ENCODE results near the gene AP2B1.
"Not testable (repeated sequence)": the region's sequence is repeated elsewhere in the genome, so short reads cannot be mapped to it uniquely, and the experiment has no call there.

Gene AP2B1

GRCh38 chr17:35701491-35701890 lies 114.4 kb downstream of the AP2B1 start:
- no peak overlapping the region for H2AFZ ChIP-seq
- TF ChIP-seq CTCF (IDR thresholded peaks at IDR 0.05), result no peak
- H3K4me2 ChIP-seq (ENCODE audit: low read length), result no peak overlapping the region
- H3K27me3 ChIP-seq (ENCODE audit: control insufficient read depth, insufficient read depth, low read length), result no peaks in the 10 kb centered on the region
- no peak overlapping the region for H3K27ac ChIP-seq
- H3K36me3 ChIP-seq (ENCODE audit: control insufficient read depth, insufficient read depth, low read length), result no peaks in the 10 kb centered on the region
- H3K9ac ChIP-seq, result no peak overlapping the region
- H3K79me2 ChIP-seq, result peaks cover 28% of the 10 kb centered on the region
- no peaks in the 10 kb centered on the region for H3K9me3 ChIP-seq (ENCODE audit: control insufficient read depth, low read length)
- peaks cover 20% of the 10 kb centered on the region for H3K4me1 ChIP-seq
- no peak overlapping the region for H3K4me3 ChIP-seq (ENCODE audit: low read depth, low read length)

GRCh38 chr17:35703308-35703707 lies 116.2 kb downstream of the AP2B1 start:
- H3K4me3 ChIP-seq (ENCODE audit: low read depth, low read length); H3K9me3 ChIP-seq (ENCODE audit: control insufficient read depth, low read length); H3K4me2 ChIP-seq (ENCODE audit: low read length); H3K27me3 ChIP-seq (ENCODE audit: control insufficient read depth, insufficient read depth, low read length); H2AFZ ChIP-seq; H3K27ac ChIP-seq; H3K9ac ChIP-seq; H3K36me3 ChIP-seq (ENCODE audit: control insufficient read depth, insufficient read depth, low read length): not testable (repeated sequence)
- Histone ChIP-seq H3K4me1 (peaks cover 20% of the 10 kb centered on the region), H3K79me2 (peaks cover 26% of the 10 kb centered on the region)

GRCh38 chr17:35705230-35705629 lies 118.1 kb downstream of the AP2B1 start:
- H3K27ac ChIP-seq, result no peak overlapping the region
- no peaks in the 10 kb centered on the region for H3K27me3 ChIP-seq (ENCODE audit: control insufficient read depth, insufficient read depth, low read length)
- H3K79me2 ChIP-seq, result peaks cover 15% of the 10 kb centered on the region
- H3K4me2 ChIP-seq (ENCODE audit: low read length), result no peak overlapping the region
- H3K36me3 ChIP-seq (ENCODE audit: control insufficient read depth, insufficient read depth, low read length), result no peaks in the 10 kb centered on the region
- H3K9me3 ChIP-seq (ENCODE audit: control insufficient read depth, low read length), result no peaks in the 10 kb centered on the region
- no peak overlapping the region for H3K9ac ChIP-seq
- H2AFZ ChIP-seq, result no peak overlapping the region
- no peak for TF ChIP-seq CTCF (IDR thresholded peaks at IDR 0.05)
- H3K4me3 ChIP-seq (ENCODE audit: low read depth, low read length), result no peak overlapping the region
- H3K4me1 ChIP-seq, result peaks cover 21% of the 10 kb centered on the region

- no peak overlapping the region for H3K9ac ChIP-seq
- no peaks in the 10 kb centered on the region for H3K27me3 ChIP-seq (ENCODE audit: control insufficient read depth, insufficient read depth, low read length)
- H3K9me3 ChIP-seq (ENCODE audit: control insufficient read depth, low read length), result no peaks in the 10 kb centered on the region
- H3K36me3 ChIP-seq (ENCODE audit: control insufficient read depth, insufficient read depth, low read length), result no peaks in the 10 kb centered on the region
- no peak for TF ChIP-seq CTCF (IDR thresholded peaks at IDR 0.05)
- H3K4me3 ChIP-seq (ENCODE audit: low read depth, low read length), result no peak overlapping the region
- H3K4me2 ChIP-seq (ENCODE audit: low read length), result no peak overlapping the region
- peaks cover 20% of the 10 kb centered on the region for H3K4me1 ChIP-seq
- peaks cover 13% of the 10 kb centered on the region for H3K79me2 ChIP-seq
- H3K27ac ChIP-seq, result no peak overlapping the region
- no peak overlapping the region for H2AFZ ChIP-seq
Observed at GRCh38 chr17:35705705-35706104, 118.6 kb downstream of the AP2B1 start.

- Histone ChIP-seq H3K27me3 (ENCODE audit: control insufficient read depth, insufficient read depth, low read length) (no peaks in the 10 kb centered on the region), H3K36me3 (ENCODE audit: control insufficient read depth, insufficient read depth, low read length) (no peaks in the 10 kb centered on the region), H3K4me3 (ENCODE audit: low read depth, low read length) (no peak overlapping the region), H3K27ac (no peak overlapping the region), H2AFZ (no peak overlapping the region), H3K4me1 (peaks cover 22% of the 10 kb centered on the region), H3K9me3 (ENCODE audit: control insufficient read depth, low read length) (no peaks in the 10 kb centered on the region), H3K79me2 (peaks cover 7% of the 10 kb centered on the region), H3K4me2 (ENCODE audit: low read length) (no peak overlapping the region), H3K9ac (no peak overlapping the region)
- TF ChIP-seq CTCF (IDR thresholded peaks at IDR 0.05), result no peak
Observed at GRCh38 chr17:35708149-35708548, 121.0 kb downstream of the AP2B1 start.

Data from parathyroid adenoma (tissue), 2 donors.